KOPT-K1 (cell line): ENCODE measurements around the gene DPY19L1.
"Not testable (repeated sequence)": the region's sequence is repeated elsewhere in the genome, so short reads cannot be mapped to it uniquely, and the experiment has no call there.

Experiments used
- H3K27ac ChIP-seq: fragments of 200-600 bp; sonication (generic); 2 replicates; pipeline ENCODE4 v1.5.1; 2016; ENCODE audit warnings: antibody characterized with exemption, mild to moderate bottlenecking, low read depth, low read length; ENCODE audit not compliant: poor library complexity, severe bottlenecking
- H3K36me3 ChIP-seq: fragments of 200-600 bp; sonication (generic); 2 replicates; pipeline ENCODE4 v1.5.1; 2017; ENCODE audit warnings: antibody characterized with exemption, mild to moderate bottlenecking, low read length, moderate library complexity; ENCODE audit not compliant: insufficient read depth
- H3K9me3 ChIP-seq: fragments of 200-600 bp; sonication (generic); 2 replicates; pipeline ENCODE4 v1.5.1; 2017; ENCODE audit warnings: antibody characterized with exemption, low read length, mild to moderate bottlenecking; ENCODE audit not compliant: insufficient read depth, poor library complexity, severe bottlenecking

DPY19L1 gene

DNA sequence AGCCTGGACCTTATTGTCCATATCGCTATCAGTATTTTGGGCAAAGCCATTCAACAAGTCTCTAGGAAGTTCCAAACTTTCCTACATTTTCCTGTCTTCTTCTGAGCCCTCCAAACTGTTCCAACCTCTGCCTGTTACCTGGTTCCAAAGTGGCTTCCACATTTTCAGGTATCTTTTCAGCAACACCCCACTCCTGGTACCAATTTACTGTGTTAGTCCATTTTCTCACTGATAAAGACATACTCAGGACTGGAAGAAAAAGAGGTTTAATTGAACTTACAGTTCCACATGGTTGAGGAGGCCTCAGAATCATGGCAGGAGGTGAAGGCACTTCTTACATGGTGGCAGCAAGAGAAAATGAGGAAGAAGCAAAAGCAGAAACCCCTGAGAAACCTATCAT is 153.4 kb downstream of the DPY19L1 start:
- H3K27ac ChIP-seq, H3K36me3 ChIP-seq: not testable (repeated sequence)
- peaks cover 15% of the 10 kb centered on the region for H3K9me3 ChIP-seq

DNA sequence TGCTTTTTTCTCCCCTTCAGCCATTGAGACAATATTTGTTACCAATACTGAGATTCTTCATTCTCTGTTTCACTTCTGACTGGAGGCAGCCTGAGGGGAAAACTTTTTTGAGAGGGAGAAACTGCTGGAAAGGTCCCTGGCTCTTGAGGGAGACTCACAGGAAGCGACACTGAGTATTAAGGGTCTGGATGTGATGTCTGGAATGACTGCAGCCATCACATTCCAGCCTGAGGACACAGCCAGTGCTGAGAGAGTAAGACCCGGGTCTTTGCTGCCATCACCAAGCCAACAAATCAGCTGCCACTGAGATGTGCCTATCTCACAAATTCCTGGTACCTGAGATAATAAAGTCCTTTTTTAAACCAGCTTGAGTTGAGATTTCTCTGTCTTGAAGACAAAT is 157.4 kb downstream of the DPY19L1 start:
- H3K36me3 ChIP-seq: no peaks in the 10 kb centered on the region
- H3K9me3 ChIP-seq: peaks cover 15% of the 10 kb centered on the region
- no peak overlapping the region for H3K27ac ChIP-seq

DNA sequence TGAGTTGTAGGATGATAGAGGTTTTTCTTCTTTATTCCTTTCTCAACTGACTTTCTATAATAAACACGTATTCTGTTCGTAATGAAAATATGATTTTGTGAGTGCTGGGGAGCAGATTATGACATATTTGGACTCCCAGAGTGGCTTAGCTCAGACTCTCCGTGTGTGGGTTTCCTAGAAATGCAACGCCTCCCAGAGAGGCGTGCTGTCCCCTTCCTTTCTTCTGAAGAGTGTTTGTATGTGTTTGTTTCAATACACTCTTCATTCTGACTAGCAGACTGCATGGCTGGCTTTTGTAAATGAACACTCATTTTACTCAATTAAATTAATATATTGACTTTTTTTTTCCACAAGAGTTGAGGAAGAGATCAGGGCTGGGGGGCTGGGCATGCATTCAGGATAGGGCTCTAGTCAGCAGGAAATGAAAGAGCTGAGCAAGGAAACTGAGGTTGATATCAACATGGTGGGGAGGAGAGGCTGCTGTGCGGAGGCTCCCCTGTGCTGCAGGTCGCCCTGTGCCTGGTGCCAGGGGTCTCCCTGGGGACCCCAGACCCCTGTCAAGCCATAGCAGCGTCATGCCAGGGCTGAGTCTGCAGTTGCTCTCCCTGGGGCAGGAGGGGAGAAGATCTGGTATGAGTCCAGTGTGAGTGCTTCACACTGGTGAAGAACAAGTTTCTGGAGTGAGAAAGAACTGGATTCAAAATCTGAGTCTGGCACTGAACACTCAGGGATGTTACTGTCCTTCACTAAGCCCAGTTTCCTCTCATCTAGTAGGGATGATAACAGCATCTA is 158.1 kb downstream of the DPY19L1 start:
- peaks cover 15% of the 10 kb centered on the region for H3K9me3 ChIP-seq
- H3K27ac ChIP-seq, H3K36me3 ChIP-seq: not testable (repeated sequence)
